GM18511 (cell line): Measurements from ENCODE around the gene LSM3.

Experiments
- ATAC-seq: cut with Tn5 transposase; IDR thresholded peaks from one replicate; pipeline ENCODE4 v1.9.1; 2021; ENCODE audit warnings: mild to moderate bottlenecking, moderate library complexity; ENCODE audit not compliant: unreplicated experiment

The LSM3 gene

GRCh38 chr3:14194865-14195264 lies 16.2 kb downstream of the LSM3 start:
- no peak for ATAC-seq

DNA sequence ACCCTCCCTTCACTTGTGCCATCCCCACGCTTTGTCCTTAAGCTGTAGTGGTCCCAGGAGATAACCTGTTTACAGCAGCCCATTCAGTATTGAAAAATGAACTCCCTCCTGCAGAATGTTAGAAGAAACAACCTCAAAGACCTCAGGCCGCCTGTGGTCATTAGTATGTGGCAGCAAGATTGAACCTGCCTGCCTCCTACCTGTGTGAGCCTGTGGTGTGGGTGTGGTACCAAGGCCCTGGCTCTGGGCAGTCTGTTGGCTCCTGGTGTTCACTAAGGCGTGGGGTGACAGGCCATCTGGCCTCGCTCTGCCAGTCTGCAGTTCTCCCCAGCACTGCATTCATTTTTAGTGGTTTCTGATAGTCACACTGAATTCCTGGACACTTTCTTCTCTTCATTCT lies 21.0 kb downstream of the LSM3 start:
- no peak for ATAC-seq

GRCh38 chr3:14200276-14200675 lies 21.7 kb downstream of the LSM3 start:
- no peak for ATAC-seq

GRCh38 chr3:14200841-14201240 lies 22.2 kb downstream of the LSM3 start:
- no peak for ATAC-seq

- ATAC-seq, result no peak
These were observed 23.5 kb downstream of the LSM3 start for GRCh38 chr3:14201940-14202684.

DNA sequence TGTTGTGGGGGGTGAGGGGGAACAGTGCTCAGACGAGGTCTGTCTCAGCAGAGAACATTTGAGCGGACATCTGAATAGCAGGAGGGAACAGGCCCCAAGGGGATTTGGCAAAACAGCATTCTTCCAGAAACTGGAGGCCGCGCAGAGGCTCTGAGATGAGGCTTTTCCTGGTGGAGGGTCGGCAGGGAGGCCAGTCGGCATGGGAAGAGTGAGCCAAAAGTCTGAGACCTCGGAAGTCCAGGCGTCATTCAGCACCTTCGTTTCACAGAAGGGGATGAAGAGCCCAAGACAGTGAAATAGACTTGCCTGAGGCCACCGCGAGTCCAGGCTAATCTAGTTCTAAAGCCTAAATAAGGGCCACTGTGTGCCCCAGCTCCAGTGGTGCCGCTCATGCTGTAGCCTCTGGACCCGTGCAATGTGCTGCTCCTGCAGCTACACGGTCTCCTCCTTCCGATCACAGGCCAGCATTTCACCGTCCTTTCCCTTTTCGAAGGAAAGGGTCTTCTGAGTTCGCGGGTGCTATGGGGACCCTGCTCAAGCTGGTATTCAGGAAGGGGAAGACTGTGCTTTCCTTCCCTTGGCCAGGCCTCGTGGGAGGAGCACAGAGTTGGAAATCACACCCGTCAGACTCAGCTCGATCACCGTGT lies 24.4 kb downstream of the LSM3 start:
- no peak for ATAC-seq

- ATAC-seq, result peak; percentile 64
These were observed 25.0 kb downstream of the LSM3 start for GRCh38 chr3:14203521-14204079.

- no peak for ATAC-seq
These were observed 26.1 kb downstream of the LSM3 start for GRCh38 chr3:14204515-14205284.

DNA sequence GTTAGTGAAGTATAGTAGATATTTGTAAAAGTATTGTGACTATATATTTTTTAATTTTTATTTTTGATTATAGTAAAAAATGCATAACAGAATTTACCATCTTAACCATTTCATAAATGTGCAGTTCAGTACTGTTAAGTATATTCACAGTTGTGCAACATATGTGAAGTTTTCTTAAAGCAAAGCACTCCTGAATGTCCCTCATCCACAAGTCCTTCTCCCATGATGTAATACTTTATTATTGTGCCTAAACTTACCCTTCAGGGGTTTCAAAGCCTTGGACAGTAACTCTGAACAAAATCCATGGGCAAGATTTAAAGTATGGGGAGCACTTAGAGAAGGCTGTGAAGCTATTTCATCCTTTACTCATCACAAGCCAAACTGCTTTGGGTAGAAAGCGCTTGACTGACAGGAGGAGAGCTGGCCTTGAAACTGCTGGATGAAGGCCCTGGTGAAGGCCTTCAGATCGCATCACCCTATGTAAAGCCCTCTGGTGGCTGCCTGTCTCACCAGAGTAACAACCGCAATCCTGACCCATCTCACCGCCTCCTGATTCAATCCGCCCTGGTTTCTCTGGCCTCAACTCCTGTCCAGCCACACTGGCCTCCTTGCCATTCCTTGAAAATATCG lies 28.0 kb downstream of the LSM3 start:
- ATAC-seq, result no peak

GRCh38 chr3:14208168-14208567 lies 29.6 kb downstream of the LSM3 start:
- ATAC-seq, result no peak

DNA sequence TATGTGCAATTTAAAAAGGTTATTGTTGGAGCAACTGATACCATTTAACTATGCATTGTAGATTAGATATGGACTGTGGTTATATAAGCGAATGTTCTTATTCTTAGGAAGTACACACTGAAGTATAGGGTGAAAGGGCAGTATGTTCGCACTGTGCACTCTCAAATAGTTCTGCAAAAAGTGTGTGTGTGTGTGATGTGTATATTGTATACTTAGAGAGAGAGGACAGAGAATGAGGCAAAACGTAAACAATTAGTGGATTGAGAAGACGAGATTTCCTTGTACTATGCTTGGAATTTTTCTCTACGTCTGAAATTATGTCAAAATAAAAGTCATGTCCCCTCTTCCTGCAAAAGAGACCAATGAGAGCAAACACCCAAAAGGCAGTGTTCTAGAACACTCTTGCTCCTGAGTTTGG lies 30.4 kb downstream of the LSM3 start:
- ATAC-seq, result no peak

GRCh38 chr3:14209581-14210289 lies 31.1 kb downstream of the LSM3 start:
- no peak for ATAC-seq

DNA sequence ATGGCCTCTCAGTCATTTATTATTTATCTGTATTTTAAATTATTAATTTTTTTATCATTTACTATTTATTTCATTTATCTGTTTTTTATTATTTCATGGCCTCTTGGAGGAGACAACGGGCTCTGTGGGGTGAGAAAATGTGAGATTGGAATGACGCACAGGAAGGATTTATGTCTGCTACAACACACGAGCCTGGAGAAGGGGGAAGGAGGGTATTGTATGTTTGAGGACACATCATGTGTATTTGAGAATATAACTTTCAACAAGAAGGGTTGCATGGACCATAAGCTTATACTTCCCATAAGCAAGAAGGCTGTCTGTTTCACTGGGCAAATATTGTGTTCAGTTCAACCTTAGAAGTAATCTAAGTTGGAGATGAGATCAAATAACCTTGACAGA lies 31.7 kb downstream of the LSM3 start:
- no peak for ATAC-seq

- ATAC-seq, result no peak
These were observed 32.4 kb downstream of the LSM3 start for GRCh38 chr3:14210843-14211594.

- ATAC-seq, result no peak
These were observed 33.0 kb downstream of the LSM3 start for GRCh38 chr3:14211621-14212020.

DNA sequence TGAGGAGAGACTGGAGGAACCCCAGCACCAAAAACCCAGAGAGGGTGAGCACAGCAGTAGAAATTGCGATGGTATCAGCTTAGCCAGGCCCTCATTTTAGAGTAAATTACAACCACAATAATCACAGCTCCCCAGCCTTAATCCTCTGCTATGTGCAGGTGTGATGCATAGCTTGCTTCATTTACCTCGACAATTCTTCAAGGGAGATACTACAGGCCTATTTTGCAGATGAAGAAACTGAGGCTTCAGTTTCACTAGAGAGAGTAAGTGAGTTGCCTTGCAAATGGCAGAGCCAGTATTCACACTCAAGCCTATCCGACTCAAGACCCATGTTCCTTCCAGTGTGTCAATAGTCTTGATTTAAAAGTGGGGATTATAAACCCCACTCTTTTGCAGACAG lies 33.4 kb downstream of the LSM3 start:
- ATAC-seq, result no peak

DNA sequence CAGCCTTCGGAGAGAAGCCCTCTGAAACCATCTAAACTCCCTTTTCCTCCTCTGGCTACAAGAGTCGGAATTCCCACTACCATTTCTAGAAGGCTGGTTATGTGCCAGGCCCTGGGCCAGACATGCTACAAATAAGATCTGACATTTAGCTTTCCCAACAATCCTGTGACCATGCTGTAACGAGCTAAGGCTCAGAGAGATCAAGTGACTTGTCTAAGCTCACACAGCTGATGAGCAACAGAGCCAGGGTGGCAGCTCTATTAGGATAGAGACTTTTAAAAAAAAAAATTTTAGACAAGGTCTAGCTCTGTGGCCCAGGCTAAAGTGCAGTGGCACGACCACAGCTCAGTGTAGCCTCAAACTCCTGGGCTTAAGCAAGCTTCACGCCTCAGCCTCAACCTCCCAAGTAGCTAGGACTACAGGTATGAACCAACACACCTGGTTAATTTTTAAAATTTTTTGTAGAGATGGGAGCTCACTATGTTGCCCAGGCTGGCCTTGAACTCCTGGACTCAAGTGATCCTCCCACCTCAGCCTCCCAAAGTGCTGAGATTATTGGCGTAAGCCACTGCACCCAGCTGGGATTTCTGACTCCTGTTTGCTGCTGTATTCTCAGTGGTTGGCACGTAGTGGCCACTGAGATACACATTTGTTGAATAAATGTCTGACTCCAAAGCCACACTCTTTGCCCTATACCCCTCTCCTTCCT lies 34.6 kb downstream of the LSM3 start:
- no peak for ATAC-seq

DNA sequence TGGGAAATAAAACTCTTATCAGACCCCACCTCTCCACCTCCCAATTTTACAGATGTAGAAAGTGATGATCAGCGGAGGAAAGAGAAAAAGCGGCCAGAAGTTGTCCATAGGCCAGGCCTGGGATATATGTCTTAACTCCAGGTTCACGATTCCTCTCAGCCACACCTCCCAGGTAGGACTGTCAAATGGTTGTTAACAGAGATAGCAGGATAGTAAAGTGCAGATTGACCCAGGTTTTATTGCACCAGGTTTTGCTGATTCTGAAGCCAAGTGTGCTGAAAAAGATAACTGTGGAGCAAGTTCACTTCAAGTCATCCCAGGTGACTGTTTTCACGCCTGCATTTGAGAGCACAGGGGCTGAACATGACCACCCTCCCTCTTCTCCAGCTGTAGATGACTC lies 36.1 kb downstream of the LSM3 start:
- ATAC-seq, result no peak
